Hepatocyte (in vitro differentiated cells): ENCODE measurements around the gene MIGA2.

ENCODE experiments used
- EZH2 ChIP-seq: fragments of 200-600 bp; sonication (generic); IDR thresholded peaks from 2 replicates; pipeline ENCODE4 v1.6.1; 2016; ENCODE audit warnings: antibody characterized with exemption, mild to moderate bottlenecking, borderline replicate concordance
- TF ChIP-seq, protein P1 (sequence below): fragments of 200-600 bp; sonication (generic); IDR thresholded peaks from 2 replicates; pipeline ENCODE4 v1.5.1; 2016; ENCODE audit warnings: antibody characterized with exemption, mild to moderate bottlenecking; ENCODE audit not compliant: poor library complexity

DNA sequence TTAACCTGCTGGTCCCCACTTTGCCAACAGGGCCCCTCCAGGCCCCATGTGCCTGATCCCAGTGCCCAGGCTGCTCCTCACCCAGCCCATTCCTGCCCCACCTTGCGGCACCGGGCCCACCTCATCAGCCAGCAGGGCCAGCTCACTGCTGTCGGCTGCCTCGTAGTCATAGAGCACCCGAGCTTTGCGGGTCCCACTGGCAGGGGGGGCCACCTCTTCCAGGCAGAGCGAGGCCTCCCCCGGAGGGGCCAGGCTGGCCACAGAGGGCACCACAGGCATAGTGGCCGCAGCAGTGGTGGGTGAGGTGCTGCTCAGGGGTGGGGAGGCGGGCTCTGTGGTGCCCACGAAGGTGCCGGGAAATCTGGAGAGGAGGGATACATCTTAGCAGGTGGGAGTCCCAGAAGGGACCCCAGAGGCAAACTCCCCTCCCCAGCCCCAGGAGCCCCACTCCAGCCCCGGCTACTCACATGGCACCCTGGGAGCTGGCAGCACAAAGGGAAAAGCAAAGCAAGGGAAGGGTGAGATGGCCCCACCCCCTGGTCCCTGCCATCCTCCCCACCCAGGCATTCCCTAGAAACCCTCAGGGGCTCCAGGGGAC lies 27.3 kb upstream of the MIGA2 start:
- TF ChIP-seq, protein P1, sequence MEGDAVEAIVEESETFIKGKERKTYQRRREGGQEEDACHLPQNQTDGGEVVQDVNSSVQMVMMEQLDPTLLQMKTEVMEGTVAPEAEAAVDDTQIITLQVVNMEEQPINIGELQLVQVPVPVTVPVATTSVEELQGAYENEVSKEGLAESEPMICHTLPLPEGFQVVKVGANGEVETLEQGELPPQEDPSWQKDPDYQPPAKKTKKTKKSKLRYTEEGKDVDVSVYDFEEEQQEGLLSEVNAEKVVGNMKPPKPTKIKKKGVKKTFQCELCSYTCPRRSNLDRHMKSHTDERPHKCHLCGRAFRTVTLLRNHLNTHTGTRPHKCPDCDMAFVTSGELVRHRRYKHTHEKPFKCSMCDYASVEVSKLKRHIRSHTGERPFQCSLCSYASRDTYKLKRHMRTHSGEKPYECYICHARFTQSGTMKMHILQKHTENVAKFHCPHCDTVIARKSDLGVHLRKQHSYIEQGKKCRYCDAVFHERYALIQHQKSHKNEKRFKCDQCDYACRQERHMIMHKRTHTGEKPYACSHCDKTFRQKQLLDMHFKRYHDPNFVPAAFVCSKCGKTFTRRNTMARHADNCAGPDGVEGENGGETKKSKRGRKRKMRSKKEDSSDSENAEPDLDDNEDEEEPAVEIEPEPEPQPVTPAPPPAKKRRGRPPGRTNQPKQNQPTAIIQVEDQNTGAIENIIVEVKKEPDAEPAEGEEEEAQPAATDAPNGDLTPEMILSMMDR, result no peak
- TF ChIP-seq EZH2, result no peak
